ENCODE data around the gene TSPAN17.

- TF ChIP-seq CTCF (IDR thresholded peaks at IDR 0.05; ENCODE audit: low read depth, low read length) (no peak), EZH2phosphoT487 (IDR thresholded peaks at IDR 0.05; ENCODE audit: low read depth) (no peak)
These were observed 4.4 kb upstream of the TSPAN17 start for GRCh38 chr5:176642675-176643490.
